ENCODE measurements around the gene ETS1.

The ETS1 gene

GRCh38 chr11:128533472-128533871, 53.9 kb downstream of the ETS1 start:
- no peaks in the 10 kb centered on the region for H3K9me3 ChIP-seq (ENCODE audit: low read length)
- TF ChIP-seq EZH2 (IDR thresholded peaks at IDR 0.05; ENCODE audit: borderline replicate concordance, low read length) (no peak), CTCF (IDR thresholded peaks at IDR 0.05; ENCODE audit: low read length) (no peak)
- H3K36me3 ChIP-seq (ENCODE audit: insufficient read depth, low read length), result no peaks in the 10 kb centered on the region; the same call in 1 of the 2 replicates
- H3K79me2 ChIP-seq (ENCODE audit: insufficient read depth, low read length), result no peaks in the 10 kb centered on the region
- H3K4me1 ChIP-seq (ENCODE audit: insufficient read depth, low read length, severe bottlenecking), result peaks cover 17% of the 10 kb centered on the region
- H3K27me3 ChIP-seq (ENCODE audit: insufficient read depth, low read length), result no peaks in the 10 kb centered on the region
- H3F3A ChIP-seq (ENCODE audit: insufficient read depth, low read length), result no peaks in the 10 kb centered on the region
- H3K9ac ChIP-seq (ENCODE audit: low read length), result no peak overlapping the region
- H2AFZ ChIP-seq (ENCODE audit: low read length), result no peak overlapping the region
- H4K20me1 ChIP-seq (ENCODE audit: insufficient read depth, low read length), result no peaks in the 10 kb centered on the region
- H3K4me3 ChIP-seq (ENCODE audit: low read depth, low read length, poor library complexity, severe bottlenecking), result no peak overlapping the region
- no peaks in the 10 kb centered on the region for H3K9me2 ChIP-seq (ENCODE audit: low read depth, low read length)
- no peak overlapping the region for H3K4me2 ChIP-seq (ENCODE audit: low read length)
- H3K27ac ChIP-seq (ENCODE audit: low read depth, low read length, poor library complexity, severe bottlenecking), result no peak overlapping the region

- Histone ChIP-seq H3K27ac (ENCODE audit: low read depth, low read length, poor library complexity, severe bottlenecking) (no peak overlapping the region), H3K36me3 (ENCODE audit: insufficient read depth, low read length) (no peaks in the 10 kb centered on the region; the same call in 1 of the 2 replicates), H3K4me3 (ENCODE audit: low read depth, low read length, poor library complexity, severe bottlenecking) (no peak overlapping the region), H3K4me2 (ENCODE audit: low read length) (no peak overlapping the region), H3K9me2 (ENCODE audit: low read depth, low read length) (no peaks in the 10 kb centered on the region), H3K4me1 (ENCODE audit: insufficient read depth, low read length, severe bottlenecking) (peaks cover 25% of the 10 kb centered on the region), H3K79me2 (ENCODE audit: insufficient read depth, low read length) (no peaks in the 10 kb centered on the region), H3K9me3 (ENCODE audit: low read length) (no peaks in the 10 kb centered on the region), H3K27me3 (ENCODE audit: insufficient read depth, low read length) (no peaks in the 10 kb centered on the region), H3K9ac (ENCODE audit: low read length) (no peak overlapping the region), H3F3A (ENCODE audit: insufficient read depth, low read length) (no peaks in the 10 kb centered on the region), H4K20me1 (ENCODE audit: insufficient read depth, low read length) (no peaks in the 10 kb centered on the region), H2AFZ (ENCODE audit: low read length) (no peak overlapping the region)
- no peak for TF ChIP-seq EZH2 (IDR thresholded peaks at IDR 0.05; ENCODE audit: borderline replicate concordance, low read length)
- no peak for TF ChIP-seq CTCF (IDR thresholded peaks at IDR 0.05; ENCODE audit: low read length)
These were observed 54.7 kb downstream of the ETS1 start for GRCh38 chr11:128532572-128533091.

- Histone ChIP-seq H3K79me2 (ENCODE audit: insufficient read depth, low read length) (no peaks in the 10 kb centered on the region), H3K4me3 (ENCODE audit: low read depth, low read length, poor library complexity, severe bottlenecking) (no peak overlapping the region), H3K9me2 (ENCODE audit: low read depth, low read length) (no peaks in the 10 kb centered on the region), H3K27me3 (ENCODE audit: insufficient read depth, low read length) (no peaks in the 10 kb centered on the region), H3K9ac (ENCODE audit: low read length) (no peak overlapping the region), H3K27ac (ENCODE audit: low read depth, low read length, poor library complexity, severe bottlenecking) (no peak overlapping the region), H4K20me1 (ENCODE audit: insufficient read depth, low read length) (no peaks in the 10 kb centered on the region), H3K4me2 (ENCODE audit: low read length) (no peak overlapping the region), H3K36me3 (ENCODE audit: insufficient read depth, low read length) (no peaks in the 10 kb centered on the region; the same call in 1 of the 2 replicates), H3K4me1 (ENCODE audit: insufficient read depth, low read length, severe bottlenecking) (peaks cover 26% of the 10 kb centered on the region), H2AFZ (ENCODE audit: low read length) (no peak overlapping the region), H3K9me3 (ENCODE audit: low read length) (no peaks in the 10 kb centered on the region), H3F3A (ENCODE audit: insufficient read depth, low read length) (no peaks in the 10 kb centered on the region)
- TF ChIP-seq CTCF (IDR thresholded peaks at IDR 0.05; ENCODE audit: low read length) (no peak), EZH2 (IDR thresholded peaks at IDR 0.05; ENCODE audit: borderline replicate concordance, low read length) (no peak)
These were observed 55.3 kb downstream of the ETS1 start for GRCh38 chr11:128532016-128532571.

Measured in OCI-LY1 (cell line).